Brain microvascular endothelial cell (primary cell): ENCODE results near the gene SPEG.
A peak's percentile ranks its signal among the peaks of the same experiment; 100 is the strongest.

Experiments
- DNase-seq: peaks from one replicate; pipeline ENCODE4 v3.0.0-alpha.2; 2020
- H3K27ac ChIP-seq: fragments of 250-450 bp; sonication (Bioruptor Pico); 2 replicates; pipeline ENCODE4 v1.5.1; 2020; ENCODE audit warnings: mild to moderate bottlenecking, moderate library complexity
- H3K27me3 ChIP-seq: fragments of 250-450 bp; sonication (Bioruptor Pico); replicated peaks from 2 replicates; pipeline ENCODE4 v1.5.1; 2020; ENCODE audit warnings: mild to moderate bottlenecking
- H3K36me3 ChIP-seq: fragments of 250-450 bp; sonication (Bioruptor Pico); replicated peaks from 2 replicates; pipeline ENCODE4 v1.5.1; 2020; ENCODE audit warnings: mild to moderate bottlenecking
- H3K4me3 ChIP-seq: 2 replicates; pipeline ENCODE4 v1.5.1; 2011; ENCODE audit warnings: low read depth, mild to moderate bottlenecking, control low read depth, low read length, moderate library complexity
- CTCF ChIP-seq: IDR thresholded peaks from 2 replicates; pipeline ENCODE4 v1.5.1; 2011; ENCODE audit warnings: low read depth, mild to moderate bottlenecking, moderate library complexity, low read length, control low read depth, inconsistent platforms; ENCODE audit errors: missing control alignments
- in situ Hi-C: cut with HindIII; loops from 2 replicates; pipeline ENCODE4 v1.10.0; 2017; ENCODE audit warnings: low sequenced_read_pairs, low pct_ligation_motif_present

Gene SPEG

GRCh38 chr2:219434718-219435525 lies at the start of gene SPEG:
SPEG (plus strand) TSS chr2:219434843; CDS start chr2:219434978, 135 bp downstream.
- in situ Hi-C loops = no loop called here
- TF ChIP-seq CTCF = no peak
- DNase-seq = no peak
- Histone ChIP-seq H3K27ac (no peak within 1 kb of the TSS), H3K36me3 (no peaks in the 10 kb centered on the region), H3K4me3 (peak within 1 kb of the TSS; percentile 15), H3K27me3 (peaks cover 9% of the 10 kb centered on the region)

- DNase-seq = no peak
- H3K27ac ChIP-seq = no peak overlapping the region
- peaks cover 41% of the 10 kb centered on the region for H3K36me3 ChIP-seq
- H3K27me3 ChIP-seq = no peaks in the 10 kb centered on the region
- in situ Hi-C loops = no loop called here
- H3K4me3 ChIP-seq = no peak overlapping the region
- no peak for TF ChIP-seq CTCF
Measured at GRCh38 chr2:219384859-219385258, 49.8 kb upstream of the SPEG start.

- Histone ChIP-seq H3K27ac (no peak overlapping the region), H3K4me3 (no peak overlapping the region), H3K36me3 (peaks cover 41% of the 10 kb centered on the region), H3K27me3 (no peaks in the 10 kb centered on the region)
- no peak for TF ChIP-seq CTCF
- in situ Hi-C loops = no loop called here
- DNase-seq = no peak
Measured at GRCh38 chr2:219385958-219386520, 48.6 kb upstream of the SPEG start.

GRCh38 chr2:219386532-219387280 lies 47.9 kb upstream of the SPEG start:
- H3K36me3 ChIP-seq = peaks cover 34% of the 10 kb centered on the region
- DNase-seq = no peak

More at GRCh38 chr2:219386532-219387280, 47.9 kb upstream of the SPEG start:
- in situ Hi-C loops = no loop called here
- TF ChIP-seq CTCF = no peak
- peak overlapping the region; percentile 76 for H3K27ac ChIP-seq
- H3K4me3 ChIP-seq = peak overlapping the region; percentile 86
- H3K27me3 ChIP-seq = no peaks in the 10 kb centered on the region
